GM19023 (cell line): Measurements from ENCODE around the gene ASB13.
"Not testable (repeated sequence)": the region's sequence is repeated elsewhere in the genome, so short reads cannot be mapped to it uniquely, and the experiment has no call there.

Experiments used
- ATAC-seq: cut with Tn5 transposase; IDR thresholded peaks from one replicate; pipeline ENCODE4 v1.9.1; 2021; ENCODE audit warnings: mild to moderate bottlenecking, moderate library complexity; ENCODE audit not compliant: unreplicated experiment

Gene ASB13

DNA sequence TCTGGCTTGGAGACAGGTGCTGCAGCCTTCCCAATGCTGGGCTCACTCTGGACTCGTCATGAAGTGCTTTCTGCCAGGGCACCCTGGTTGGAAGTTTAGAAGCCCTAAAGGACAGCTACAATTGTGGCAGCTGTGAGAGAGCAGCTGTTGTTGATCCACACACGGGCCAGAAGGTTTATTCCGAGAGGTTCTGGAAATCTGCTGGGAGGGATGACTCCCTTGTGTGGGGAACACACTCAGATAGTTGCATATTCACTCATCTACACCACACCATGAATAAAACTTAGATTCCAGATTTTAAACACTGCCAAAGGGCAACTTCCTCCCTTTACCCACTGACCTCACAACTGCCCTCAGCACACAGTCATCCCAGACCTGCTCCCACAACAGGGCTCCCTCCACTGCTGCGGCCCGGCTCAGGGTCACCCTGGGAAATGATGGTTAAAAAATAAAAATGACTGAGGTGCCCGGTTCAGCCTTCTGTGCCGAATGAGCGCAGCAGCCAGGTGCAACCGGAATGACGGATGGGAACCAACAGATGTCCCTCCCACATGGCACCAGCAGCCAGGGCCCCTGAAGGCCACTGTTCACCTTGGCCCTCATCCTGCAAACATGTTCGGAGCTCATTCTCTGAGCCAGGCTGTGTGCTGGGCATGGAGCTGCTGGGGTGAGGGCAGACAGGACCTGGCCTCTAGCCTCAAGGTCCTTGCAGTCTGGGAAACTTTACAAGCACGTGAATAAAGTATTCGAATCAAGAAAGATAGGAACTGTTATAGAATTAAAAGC, 40.2 kb downstream of the ASB13 start:
- no peak for ATAC-seq

DNA sequence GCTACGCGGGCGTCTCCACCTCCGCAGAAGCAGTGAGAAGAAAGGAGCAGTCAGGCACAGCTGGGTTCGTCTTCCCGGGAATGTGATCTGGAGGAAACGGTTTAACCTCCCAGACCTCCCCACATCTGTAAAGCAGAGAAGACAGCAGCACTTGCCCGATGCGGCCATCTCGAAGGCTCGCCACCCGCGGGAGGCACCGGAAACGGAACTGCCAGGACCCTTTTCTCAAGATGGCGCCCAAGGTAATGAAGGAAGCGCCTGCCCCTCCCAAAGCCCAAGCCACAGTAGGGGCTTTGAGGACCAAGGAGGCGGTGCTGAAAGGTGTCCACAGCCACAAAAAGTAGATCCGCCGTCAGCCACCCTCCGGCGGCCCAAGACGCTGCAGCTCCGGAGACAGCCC, 41.7 kb downstream of the ASB13 start:
- no peak for ATAC-seq

DNA sequence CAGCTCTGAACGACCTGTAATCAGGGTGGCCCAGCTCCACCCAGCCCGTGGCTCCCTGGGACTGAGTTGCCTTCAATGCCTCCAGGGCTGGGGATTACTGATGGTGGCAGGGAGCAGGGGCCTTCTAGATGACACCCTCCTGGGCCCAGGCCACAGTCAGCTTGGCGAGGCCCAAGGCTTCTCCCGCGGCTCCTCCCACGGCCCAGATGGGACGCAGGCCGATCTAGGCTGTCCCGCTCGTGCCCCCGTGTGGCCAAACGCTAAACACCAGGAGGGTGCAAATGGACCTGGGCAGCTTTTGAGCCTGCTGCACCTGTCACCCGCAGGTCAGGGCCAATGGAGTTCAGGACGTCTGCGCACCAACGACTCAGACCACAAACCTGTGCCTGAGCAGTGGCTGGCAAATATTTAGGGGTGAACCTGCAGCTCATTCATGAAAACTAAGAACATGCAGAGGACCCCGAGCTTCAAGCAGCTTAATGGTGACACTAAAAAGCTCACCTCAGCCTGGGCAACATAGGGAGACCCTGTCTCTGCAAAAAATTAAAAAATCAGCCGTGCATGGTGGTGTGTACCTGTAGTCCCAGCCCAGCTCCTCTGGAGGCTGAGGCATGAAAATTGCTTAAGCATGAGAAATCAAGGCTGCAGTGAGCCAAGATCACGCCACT, 43.2 kb downstream of the ASB13 start:
- ATAC-seq = peak; percentile 94

DNA sequence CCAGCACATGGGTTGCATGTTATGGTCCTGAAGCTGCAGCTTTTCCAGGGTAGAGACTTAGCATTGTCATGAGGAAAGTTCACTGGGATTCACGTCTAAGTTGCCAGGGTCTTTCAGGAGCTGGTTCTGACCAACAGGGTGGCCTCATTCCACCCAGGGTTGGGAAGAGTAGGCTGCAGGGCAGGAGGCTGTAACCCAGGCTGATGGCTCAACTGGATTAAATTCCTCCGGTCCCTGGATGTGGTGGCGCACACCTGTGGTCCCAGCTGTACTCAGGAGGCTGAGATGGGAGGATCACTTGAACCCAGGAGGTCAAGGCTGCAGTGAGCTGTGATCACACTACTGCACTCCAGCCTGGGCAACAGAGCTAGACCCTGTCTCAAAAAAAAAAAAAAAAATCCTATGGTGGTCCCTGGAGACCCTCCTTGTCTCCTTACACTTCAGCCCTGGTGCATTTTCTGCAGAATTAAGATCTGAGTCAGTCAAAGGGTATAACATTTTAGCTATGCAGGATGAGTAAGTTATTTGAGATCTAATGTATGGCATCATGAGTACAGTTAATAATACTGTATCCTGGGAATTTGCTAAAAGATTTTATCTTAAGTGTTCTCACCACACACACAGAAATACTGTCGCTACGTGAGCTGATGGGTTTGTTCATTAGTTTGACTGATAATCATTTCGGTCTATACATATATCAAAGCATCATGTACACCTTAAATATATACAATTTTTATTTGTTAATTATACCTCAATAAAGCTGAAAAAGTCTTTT, 44.0 kb downstream of the ASB13 start:
- ATAC-seq = no peak

DNA sequence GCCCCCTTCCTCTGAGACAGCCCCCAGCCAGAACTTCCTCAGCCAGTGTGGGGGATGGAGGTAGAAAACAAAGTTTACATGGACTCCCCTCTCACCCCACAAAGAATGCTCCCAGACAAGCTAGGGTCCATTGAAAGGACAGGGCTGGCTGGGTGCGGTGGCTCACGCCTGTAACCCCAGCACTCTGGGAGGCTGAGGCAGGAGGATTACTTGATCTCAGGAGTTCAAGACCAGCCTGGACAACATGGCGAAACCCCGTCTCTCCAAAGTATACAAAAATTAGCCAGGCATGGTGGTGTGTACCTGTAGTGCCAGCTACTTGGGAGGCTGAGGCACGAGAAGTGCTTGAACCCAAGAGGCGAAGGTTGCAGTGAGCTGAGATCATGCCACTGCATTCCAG, 45.0 kb downstream of the ASB13 start:
- ATAC-seq = not testable (repeated sequence)

DNA sequence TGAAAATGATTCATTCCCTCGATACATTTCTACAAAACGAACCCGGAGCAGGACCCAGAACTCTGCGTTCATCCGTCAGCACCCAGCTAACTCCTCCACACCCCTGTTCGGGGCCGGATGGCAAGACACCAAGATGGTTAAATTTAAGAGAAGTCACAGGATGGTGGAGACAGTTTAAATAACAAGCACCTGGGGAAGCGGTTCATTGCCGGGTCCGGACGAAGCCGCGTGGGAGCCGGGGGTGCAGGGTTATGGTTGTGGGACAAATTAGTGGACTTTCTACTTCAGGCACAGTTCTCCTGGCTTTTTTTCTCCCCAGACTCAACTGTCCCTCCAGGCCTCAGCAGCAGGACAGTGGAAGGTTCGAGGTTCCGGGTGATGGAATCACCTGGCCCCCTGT, 45.4 kb downstream of the ASB13 start:
- no peak for ATAC-seq

DNA sequence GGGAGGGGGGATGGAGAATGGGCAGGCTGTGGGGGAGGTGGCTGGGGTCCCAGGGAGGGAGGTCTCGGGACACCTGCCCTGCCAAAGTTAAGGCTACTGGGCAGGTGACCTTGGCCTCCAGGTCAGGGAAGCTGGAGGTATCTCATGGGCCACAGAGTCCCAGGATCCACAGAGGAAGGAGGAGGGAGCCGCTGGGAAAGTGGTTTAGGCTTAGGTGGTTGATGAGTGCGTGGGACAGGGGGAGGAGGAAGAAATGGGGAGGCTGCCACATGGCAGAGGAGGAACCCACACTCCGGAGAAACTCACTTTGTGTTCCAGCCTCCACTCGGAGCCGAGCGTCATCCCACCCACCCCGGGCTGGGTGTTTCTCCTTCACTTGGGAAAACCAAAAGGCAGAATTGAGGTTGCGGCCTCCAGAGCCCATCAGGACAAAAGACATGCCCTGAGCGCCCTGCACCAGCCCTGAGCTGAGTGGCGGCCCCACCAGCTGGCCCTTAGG, 46.1 kb downstream of the ASB13 start:
- no peak for ATAC-seq

DNA sequence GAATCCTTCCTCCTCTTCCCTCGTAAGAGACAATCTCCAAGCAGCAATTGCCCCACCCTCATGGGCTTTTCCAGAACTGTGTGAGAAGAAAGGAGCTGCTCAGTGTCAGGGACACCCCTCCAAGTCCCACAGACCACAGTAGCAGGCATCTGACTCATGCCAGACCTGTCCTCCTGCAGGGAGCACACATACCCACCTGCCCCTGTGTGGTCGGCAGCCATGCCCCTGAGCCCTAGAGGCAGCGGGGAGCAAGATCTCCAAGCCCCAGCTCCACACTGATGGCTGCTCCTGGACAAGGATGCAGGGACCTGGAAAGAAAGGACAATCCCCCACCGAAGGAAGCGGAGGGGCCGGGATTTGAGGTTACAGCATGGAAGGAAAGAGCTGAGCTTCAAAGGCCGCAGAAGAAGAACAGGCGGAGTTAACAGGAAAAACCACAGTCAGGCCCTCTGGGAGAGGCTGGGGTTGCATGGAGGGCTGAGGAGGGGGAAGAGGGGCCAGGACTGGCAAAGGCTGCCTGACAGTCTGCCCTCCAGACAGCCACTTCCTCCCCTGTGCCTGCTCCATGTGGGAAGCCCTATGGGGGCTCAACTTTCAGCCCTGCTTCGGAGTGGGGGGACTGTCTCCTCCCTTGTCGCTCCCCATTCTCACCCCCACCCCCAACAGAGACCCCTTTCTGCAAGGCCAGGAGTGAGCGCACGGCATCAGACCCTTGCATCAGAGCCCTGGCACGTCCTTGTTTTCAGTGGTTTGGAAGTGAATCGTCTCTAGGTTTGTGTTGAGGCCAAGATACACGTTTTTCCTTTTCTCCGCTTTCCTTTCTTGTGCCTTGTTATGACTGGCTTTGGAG, 46.8 kb downstream of the ASB13 start:
- ATAC-seq = no peak

DNA sequence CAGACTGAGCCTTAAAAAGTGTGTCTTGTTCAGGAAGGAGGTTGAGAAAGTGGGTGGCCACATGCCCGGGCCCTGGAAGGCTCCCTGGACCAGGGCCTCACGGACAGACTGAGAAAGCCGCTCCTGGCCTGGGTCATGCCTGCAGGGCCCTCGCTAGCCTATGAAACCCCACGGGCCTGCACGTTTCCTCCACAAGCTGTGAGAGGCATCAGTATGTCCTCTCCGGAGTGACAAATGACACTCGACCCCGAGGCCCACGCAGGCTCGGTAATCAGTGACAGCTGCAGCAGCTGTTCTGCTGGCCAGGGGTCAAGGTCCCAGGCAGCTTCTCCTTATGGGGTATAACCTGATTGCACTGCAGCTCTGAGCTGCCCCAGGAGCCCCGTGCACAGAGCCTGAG, 47.6 kb downstream of the ASB13 start:
- ATAC-seq = no peak

DNA sequence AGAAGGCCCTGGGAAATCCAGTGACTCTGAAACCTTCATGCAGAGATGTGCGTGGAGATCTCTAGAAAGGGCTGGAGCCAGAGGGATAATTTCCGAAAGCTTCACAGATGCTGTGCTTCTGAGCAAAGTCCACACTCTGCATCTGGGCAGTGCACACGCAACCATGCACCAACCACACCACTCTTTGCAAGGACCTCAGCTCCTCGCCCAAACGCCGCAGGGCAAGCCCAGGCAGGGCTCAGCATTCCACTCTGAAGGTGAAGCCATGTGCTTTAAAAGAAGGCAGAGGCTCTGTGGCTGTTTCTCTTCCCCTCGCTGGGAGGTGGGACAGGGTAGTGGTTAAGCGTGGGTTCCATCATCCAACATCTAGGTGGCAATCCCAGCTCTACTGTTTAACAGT, 48.4 kb downstream of the ASB13 start:
- no peak for ATAC-seq

DNA sequence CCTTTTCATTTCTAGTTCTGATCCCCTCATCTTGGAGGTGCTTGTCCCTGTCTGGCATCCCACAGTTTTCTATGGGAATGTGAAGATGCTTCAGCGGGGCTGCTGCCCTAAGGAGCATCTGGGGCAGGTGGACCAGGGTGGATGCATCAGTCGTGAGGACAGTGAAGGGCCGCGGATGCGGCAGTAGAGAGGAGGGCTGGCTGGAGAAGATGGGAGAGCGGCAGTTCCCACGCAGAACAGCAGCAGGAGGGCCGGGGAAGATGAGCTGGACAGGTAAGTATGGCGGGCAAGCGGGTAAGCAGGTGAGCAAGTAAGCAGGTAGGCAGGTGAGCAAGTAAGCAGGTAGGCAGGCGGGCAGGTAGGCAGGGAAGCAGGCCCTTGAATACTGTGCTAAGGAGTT, 48.9 kb downstream of the ASB13 start:
- ATAC-seq = no peak

DNA sequence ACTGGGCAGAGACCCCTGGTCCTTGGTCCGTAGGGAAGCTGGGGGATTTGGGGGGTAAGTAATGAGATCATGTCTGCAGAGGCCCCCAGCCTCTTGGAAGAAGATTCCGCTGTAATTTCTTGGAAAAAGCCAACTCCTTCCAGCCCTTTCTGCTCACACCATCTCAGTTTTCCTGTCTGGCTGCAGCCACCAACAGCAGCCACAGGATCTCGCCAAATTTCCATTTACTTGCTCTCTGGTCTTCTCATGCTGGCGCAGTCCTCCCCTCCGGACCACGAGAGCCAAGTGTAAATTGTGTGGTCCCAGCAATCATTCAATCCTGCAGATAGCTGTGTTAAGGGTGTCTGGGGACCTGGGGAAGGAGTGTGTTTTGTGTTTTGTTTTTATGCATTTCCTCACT, 49.6 kb downstream of the ASB13 start:
- ATAC-seq = no peak

DNA sequence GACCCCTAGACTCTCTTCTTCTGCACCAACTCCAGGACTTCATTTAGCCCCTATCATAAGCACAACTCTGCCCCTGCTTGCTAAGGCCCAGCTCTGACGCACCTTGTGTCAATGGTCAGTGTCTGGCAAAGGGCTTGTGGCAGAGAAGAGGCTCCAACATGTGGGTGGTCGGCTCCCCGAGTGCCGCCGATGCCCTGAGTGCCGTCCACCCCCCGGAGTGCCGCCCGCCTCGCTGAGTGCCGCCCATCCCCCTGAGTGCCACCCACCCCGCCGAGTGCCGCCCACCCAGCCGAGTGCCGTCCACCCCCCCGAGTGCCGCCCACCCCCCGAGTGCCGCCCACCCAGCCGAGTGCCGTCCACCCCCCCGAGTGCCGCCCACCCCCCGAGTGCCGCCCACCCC, 50.3 kb downstream of the ASB13 start:
- ATAC-seq = no peak

DNA sequence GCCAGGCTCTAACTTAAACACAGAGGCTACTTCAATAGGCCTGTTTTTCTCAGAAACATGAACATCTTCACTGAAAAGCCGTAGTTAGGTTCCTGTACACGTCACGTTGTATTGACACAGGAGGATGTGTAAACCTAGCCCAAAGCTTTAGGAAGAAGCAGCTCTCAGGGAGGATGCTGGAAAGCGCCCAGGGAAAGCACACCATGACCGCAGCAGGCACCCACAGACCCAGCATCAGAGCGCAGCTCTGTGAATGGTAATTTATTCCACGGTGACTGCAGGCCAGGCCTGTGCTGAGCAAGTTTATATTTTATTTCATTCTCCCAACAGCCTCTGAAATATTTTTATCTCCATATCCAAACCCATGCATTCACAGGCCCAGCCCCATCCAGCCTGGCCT, 51.1 kb downstream of the ASB13 start:
- ATAC-seq = no peak

DNA sequence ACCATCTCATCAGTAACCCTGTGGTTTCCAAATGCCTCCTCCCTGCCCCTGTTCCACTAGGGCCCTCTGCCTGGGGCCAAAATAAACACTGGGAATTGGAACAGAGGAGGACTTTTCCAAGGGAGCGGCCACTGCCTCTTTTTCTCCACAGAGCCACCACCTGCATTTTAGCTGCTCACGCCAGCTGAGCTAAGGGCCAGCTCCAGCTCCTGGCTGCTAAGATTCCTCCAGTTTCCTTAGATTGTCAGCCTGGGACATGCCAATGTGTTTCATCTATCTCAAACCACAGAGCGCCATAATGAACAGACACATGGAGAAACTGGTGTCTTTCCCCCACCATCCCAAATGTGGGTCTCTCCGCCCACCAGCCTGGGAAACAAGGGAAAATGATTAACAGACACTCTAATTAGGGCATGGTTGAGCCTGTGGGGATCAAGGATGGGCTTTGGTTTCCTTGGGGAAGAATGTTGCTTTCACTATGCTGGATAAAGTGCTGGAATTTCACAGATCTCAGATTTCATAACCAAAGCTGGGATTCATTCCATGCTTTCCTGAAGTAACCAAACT, 52.2 kb downstream of the ASB13 start:
- ATAC-seq = no peak

DNA sequence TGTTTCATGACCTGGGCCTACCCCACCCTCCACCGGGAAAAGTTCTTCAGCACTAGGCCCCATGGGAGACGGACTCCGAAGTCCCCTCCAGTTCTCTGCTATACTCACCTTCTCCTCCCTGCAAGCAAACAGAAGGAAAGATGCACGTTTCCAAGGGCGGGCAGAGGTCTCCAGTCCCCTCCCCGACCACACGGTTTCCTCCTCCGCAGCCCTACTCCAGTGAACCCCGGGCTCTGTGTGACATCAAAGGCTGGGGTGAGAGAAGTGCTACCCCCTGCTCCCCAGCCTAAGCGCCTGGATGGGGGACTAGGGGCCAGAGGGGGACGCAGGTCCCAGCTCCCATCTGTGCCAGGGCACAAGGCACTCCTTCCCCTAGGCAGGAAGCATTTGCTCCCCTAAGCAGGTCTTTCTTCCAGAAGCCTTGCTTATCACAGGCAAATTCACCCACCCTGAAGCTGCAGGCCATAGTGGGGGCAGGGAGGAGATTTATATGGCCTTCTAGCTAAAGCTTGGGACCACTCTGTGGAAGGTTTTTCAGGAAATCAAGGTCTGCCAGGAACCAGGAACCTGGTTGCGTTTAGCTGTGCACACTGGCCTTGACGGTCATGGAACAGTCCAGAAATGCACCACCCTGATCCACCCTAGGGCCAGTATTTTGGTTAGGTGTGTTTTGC, 52.8 kb downstream of the ASB13 start:
- ATAC-seq = no peak

DNA sequence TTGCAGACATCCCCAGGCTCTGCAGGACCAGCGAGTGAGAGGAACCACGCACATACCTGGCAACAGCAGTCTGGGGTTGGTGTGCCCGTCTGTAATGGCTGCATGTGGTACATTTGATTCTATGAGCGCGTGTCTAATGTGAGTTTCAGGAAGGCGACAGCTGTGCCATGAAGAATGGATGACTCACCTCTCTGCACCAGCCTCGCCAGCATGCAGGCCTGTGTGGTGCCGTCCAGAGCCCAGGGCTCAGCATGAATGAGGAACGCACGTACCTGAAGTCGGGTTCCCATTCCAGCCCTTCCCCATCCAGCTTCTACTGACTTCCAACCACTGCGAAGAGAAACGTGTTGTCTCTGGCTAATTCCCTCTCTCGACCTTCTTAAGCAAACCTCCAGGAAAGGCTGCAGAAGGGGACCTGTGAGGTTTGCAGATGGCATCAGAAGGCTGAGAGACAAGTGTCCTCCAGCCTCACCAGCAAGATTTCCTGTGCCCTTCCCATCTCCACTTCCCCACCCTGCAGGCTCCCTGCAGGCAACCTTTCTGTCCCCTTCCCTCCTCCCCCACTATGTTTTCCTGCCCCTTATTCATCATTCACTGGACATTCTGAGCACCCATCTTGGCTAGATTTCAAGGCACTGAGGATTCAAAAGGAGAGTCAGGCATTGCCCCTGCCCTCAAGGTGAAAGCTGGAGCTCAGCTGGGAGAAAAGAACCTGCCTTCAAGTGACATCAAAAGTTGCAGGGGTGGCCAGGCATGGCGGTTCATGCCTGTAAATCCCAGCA, 54.3 kb downstream of the ASB13 start:
- ATAC-seq = no peak

DNA sequence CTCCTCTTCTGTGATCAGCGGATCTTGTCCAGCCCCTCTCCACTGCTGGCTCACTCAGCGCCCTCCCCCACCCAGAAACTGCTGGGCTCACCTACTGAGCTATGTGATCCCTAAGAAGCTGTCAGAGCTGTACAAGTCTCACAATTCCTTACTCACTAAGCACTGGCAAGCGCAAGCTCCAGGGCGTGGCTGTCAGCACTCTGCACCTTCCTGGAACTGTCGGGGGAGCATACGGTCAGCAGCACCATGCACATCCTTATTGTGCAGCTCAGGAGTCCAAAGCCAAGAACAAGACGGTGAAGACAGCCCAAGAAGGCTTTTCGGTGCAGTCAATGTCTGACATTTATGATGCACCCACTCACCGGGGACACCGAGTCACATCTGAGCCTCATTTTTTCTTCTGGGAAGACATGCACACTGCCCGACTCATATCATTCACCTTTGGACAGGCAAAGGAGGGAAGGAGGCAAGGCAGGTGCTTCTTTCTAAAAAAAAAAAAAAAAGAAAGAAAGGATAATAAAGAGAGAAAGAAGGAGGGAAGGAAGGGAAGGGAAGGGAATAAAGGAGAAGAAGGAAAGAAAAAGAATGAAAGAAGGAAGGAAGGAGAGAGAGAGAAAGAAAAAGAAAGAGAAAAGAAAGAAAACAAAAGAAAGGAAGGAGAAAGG, 56.3 kb downstream of the ASB13 start:
- no peak for ATAC-seq
